GM23338 (cell line): ENCODE measurements around the gene PRELID3B.

ENCODE experiments used
- EZH2 ChIP-seq: fragments of 200-600 bp; sonication (generic); IDR thresholded peaks from one replicate; pipeline ENCODE4 v1.8.0; 2017; ENCODE audit warnings: antibody characterized with exemption, mild to moderate bottlenecking, low read depth; ENCODE audit not compliant: unreplicated experiment
- REST ChIP-seq: IDR thresholded peaks from one replicate; pipeline ENCODE4 v1.6.1; 2018; ENCODE audit warnings: antibody characterized with exemption; ENCODE audit not compliant: unreplicated experiment
- TF ChIP-seq, protein P1 (sequence below), 2 experiments: fragments of 200-600 bp in 1 of 2; sonication (generic) in 1 of 2; conservative IDR thresholded peaks; 2 replicates each; pipeline versions ENCODE4 v1.5.1 to v1.6.1; 2016 to 2017; ENCODE audit warnings: antibody characterized with exemption in 2 of 2, low read depth in 2 of 2, mild to moderate bottlenecking in 2 of 2, moderate library complexity in 1 of 2

- TF ChIP-seq, protein P1, sequence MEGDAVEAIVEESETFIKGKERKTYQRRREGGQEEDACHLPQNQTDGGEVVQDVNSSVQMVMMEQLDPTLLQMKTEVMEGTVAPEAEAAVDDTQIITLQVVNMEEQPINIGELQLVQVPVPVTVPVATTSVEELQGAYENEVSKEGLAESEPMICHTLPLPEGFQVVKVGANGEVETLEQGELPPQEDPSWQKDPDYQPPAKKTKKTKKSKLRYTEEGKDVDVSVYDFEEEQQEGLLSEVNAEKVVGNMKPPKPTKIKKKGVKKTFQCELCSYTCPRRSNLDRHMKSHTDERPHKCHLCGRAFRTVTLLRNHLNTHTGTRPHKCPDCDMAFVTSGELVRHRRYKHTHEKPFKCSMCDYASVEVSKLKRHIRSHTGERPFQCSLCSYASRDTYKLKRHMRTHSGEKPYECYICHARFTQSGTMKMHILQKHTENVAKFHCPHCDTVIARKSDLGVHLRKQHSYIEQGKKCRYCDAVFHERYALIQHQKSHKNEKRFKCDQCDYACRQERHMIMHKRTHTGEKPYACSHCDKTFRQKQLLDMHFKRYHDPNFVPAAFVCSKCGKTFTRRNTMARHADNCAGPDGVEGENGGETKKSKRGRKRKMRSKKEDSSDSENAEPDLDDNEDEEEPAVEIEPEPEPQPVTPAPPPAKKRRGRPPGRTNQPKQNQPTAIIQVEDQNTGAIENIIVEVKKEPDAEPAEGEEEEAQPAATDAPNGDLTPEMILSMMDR (conservative IDR thresholded peaks at IDR 0.05; ENCODE audit: low read depth in 2 of 2), result no peak
- no peak for TF ChIP-seq REST
- TF ChIP-seq EZH2, result no peak
Measured at GRCh38 chr20:59040667-59041066, 1.9 kb downstream of the PRELID3B start.
